Keratinocyte (primary cell): ENCODE measurements around the gene SYT15.
"Not testable (repeated sequence)": the region's sequence is repeated elsewhere in the genome, so short reads cannot be mapped to it uniquely, and the experiment has no call there.

Source experiments
- CTCF ChIP-seq, 3 experiments: IDR thresholded peaks in 1 of 3; conservative IDR thresholded peaks in 1 of 3; optimal IDR thresholded peaks in 1 of 3; 2 replicates in 2 of 3; 3 replicates in 1 of 3; pipeline versions ENCODE3 to v1.5.1; 2011; ENCODE audit warnings: low read length in 3 of 3, mild to moderate bottlenecking in 3 of 3, moderate library complexity in 2 of 3, control low read depth in 1 of 3, inconsistent platforms in 1 of 3; ENCODE audit not compliant: insufficient read depth in 2 of 3; ENCODE audit errors: extremely low read depth in 1 of 3
- EZH2 ChIP-seq: IDR thresholded peaks from one replicate; pipeline ENCODE4 v1.6.1; 2012; ENCODE audit warnings: inconsistent platforms, mild to moderate bottlenecking, low read length, moderate library complexity

GRCh38 chr10:46591053-46591452, 12.1 kb downstream of the SYT15 start:
- TF ChIP-seq CTCF (optimal IDR thresholded peaks at IDR 0.05 in 1 of 3, IDR thresholded peaks at IDR 0.05 in 1 of 3, conservative IDR thresholded peaks at IDR 0.05 in 1 of 3; ENCODE audit: extremely low read depth in 1 of 3, insufficient read depth in 2 of 3, low read length in 3 of 3); EZH2: not testable (repeated sequence)
